ENCODE data around the gene PGGHG.

DNA sequence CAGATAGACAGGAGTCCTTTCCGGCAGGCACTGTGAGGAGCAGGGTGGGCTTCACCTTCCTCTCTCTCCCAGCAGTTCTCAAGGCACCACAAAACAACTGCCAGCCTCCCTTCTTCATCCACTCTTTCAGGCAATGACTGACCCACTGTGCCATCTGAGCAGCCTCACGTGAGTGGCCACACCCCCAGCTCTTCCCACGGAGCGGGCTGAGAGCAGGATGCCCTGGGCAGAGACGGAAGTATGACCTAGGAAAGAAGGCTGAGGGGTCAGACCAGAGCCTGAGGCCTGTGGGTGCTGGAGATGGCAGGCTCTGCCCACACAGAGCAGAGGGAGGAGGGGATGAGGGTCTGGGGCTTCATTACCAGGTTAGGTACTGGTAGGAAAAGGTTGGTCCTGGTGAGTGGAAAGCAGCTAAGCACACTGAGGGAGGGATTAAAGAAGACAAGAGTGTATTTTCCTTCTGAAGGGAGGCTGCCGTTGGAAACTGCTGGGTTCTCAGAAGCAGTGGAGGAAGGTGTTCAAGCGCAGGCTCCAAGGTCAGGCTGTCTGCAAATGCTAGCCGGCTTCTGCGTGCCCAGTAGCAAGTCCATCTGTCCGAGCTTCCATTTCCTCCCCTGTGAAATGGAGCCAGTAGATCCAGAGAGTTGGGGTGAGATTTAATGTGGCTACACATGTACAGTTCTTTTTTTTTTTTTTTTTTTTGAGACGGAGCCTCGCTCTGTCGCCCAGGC, 6.1 kb upstream of the PGGHG start:
- TF ChIP-seq, protein P1, sequence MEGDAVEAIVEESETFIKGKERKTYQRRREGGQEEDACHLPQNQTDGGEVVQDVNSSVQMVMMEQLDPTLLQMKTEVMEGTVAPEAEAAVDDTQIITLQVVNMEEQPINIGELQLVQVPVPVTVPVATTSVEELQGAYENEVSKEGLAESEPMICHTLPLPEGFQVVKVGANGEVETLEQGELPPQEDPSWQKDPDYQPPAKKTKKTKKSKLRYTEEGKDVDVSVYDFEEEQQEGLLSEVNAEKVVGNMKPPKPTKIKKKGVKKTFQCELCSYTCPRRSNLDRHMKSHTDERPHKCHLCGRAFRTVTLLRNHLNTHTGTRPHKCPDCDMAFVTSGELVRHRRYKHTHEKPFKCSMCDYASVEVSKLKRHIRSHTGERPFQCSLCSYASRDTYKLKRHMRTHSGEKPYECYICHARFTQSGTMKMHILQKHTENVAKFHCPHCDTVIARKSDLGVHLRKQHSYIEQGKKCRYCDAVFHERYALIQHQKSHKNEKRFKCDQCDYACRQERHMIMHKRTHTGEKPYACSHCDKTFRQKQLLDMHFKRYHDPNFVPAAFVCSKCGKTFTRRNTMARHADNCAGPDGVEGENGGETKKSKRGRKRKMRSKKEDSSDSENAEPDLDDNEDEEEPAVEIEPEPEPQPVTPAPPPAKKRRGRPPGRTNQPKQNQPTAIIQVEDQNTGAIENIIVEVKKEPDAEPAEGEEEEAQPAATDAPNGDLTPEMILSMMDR (optimal IDR thresholded peaks at IDR 0.05 in 1 of 3, IDR thresholded peaks at IDR 0.05 in 1 of 3, conservative IDR thresholded peaks at IDR 0.05 in 1 of 3; ENCODE audit: extremely low read depth in 1 of 3, insufficient read depth in 2 of 3, low read length in 3 of 3): no peak
- TF ChIP-seq EZH2 (IDR thresholded peaks at IDR 0.05; ENCODE audit: low read length): no peak

Data from keratinocyte (primary cell).